Hematopoietic multipotent progenitor cell treated with erythropoietin and hydrocortisone succinate and interleukin-3 and kit ligand, for 15 days (in vitro differentiated cells): ENCODE data around the gene RPLP2.

ENCODE experiments used
- DNase-seq: peaks from one replicate; pipeline ENCODE4 v3.0.0-alpha.2; 2015; ENCODE audit warnings: low spot score

The RPLP2 gene

GRCh38 chr11:824292-824880 lies 14.6 kb downstream of the RPLP2 start:
- DNase-seq = no peak

- no peak for DNase-seq
These were observed 15.2 kb downstream of the RPLP2 start for GRCh38 chr11:824942-825341.

GRCh38 chr11:825366-826226 lies 15.8 kb downstream of the RPLP2 start:
- DNase-seq = no peak

GRCh38 chr11:826227-826621 lies 16.5 kb downstream of the RPLP2 start:
- no peak for DNase-seq

GRCh38 chr11:826836-827145 lies 17.0 kb downstream of the RPLP2 start:
- DNase-seq = no peak

- no peak for DNase-seq
These were observed 17.6 kb downstream of the RPLP2 start for GRCh38 chr11:827146-827896.

- DNase-seq = no peak
These were observed 18.1 kb downstream of the RPLP2 start, which contains the start of gene CRACR2B for GRCh38 chr11:827897-828192. Gene CRACR2B, plus strand, starts transcription at chr11:827919. Its CDS starts 689 bp downstream, at chr11:828608.

GRCh38 chr11:828506-829175 lies 18.9 kb downstream of the RPLP2 start:
- no peak for DNase-seq

GRCh38 chr11:829176-829846 lies 19.5 kb downstream of the RPLP2 start:
- DNase-seq = no peak

- DNase-seq = no peak
These were observed 20.1 kb downstream of the RPLP2 start for GRCh38 chr11:829847-830294.

GRCh38 chr11:830295-831117 lies 20.7 kb downstream of the RPLP2 start:
- DNase-seq = no peak

- no peak for DNase-seq
These were observed 21.5 kb downstream of the RPLP2 start for GRCh38 chr11:831118-831864.

- DNase-seq = no peak
These were observed 22.3 kb downstream of the RPLP2 start for GRCh38 chr11:831961-832528.

GRCh38 chr11:832529-833113 lies 22.9 kb downstream of the RPLP2 start, which contains the start of gene CD151:
Gene CD151, plus strand, starts transcription at chr11:832952. Its CDS starts 3,118 bp downstream, at chr11:836070.
- DNase-seq = peak; percentile 65

GRCh38 chr11:833114-833791 lies 23.5 kb downstream of the RPLP2 start:
- peak; percentile 63 for DNase-seq

GRCh38 chr11:833849-834311 lies 24.1 kb downstream of the RPLP2 start:
- no peak for DNase-seq

- DNase-seq = no peak
These were observed 24.9 kb downstream of the RPLP2 start for GRCh38 chr11:834371-835316.

- DNase-seq = no peak
These were observed 26.5 kb downstream of the RPLP2 start for GRCh38 chr11:836274-836673.
